Lower lobe of right lung (tissue), 2 donors: ENCODE data around the gene KRT40. TPM values are rescaled to one million over a fixed set of nuclear protein-coding genes. Genes with fewer than 3 reads are reported as not detected.

Source experiments
- ATAC-seq, 2 donors: fragments of 200-7000 bp; cut with Tn5 transposase; one replicate each; pipeline ENCODE4 v1.9.1; 2020 to 2022; ENCODE audit warnings: mild to moderate bottlenecking in 2 of 2, moderate library complexity in 2 of 2
- DNase-seq: peaks from one replicate; pipeline ENCODE4 v3.0.0-alpha.2; 2020
- H3K27ac ChIP-seq: fragments of 200-600 bp; one replicate; pipeline ENCODE4 v1.8.0; 2022
- H3K27me3 ChIP-seq: fragments of 200-600 bp; one replicate; pipeline ENCODE4 v1.8.0; 2022; ENCODE audit warnings: low read depth
- H3K36me3 ChIP-seq: fragments of 200-600 bp; one replicate; pipeline ENCODE4 v1.8.0; 2022; ENCODE audit warnings: mild to moderate bottlenecking
- H3K4me1 ChIP-seq: fragments of 200-600 bp; one replicate; pipeline ENCODE4 v1.8.0; 2022
- H3K4me3 ChIP-seq: fragments of 200-600 bp; one replicate; pipeline ENCODE4 v1.8.0; 2022; ENCODE audit warnings: mild to moderate bottlenecking
- H3K9me3 ChIP-seq: fragments of 200-600 bp; one replicate; pipeline ENCODE4 v1.8.0; 2022
- CTCF ChIP-seq: fragments of 200-600 bp; IDR thresholded peaks from one replicate; pipeline ENCODE4 v1.8.0; 2022; ENCODE audit warnings: antibody characterized with exemption, mild to moderate bottlenecking
- intact Hi-C: fragments of 100-400 bp; cut with DNase I; formaldehyde crosslinking; loops from one replicate; pipeline ENCODE4 v1.11.0; 2022
- long read RNA-seq: library from polyadenylated mRNA; unstranded; transcript quantifications from one replicate; pipeline ENCODE4 v2.0.0, GENCODE V29; 2021
- total RNA-seq: library from RNA; stranded (reverse); fragmentation: NEBNext Ultra II Directional; extraction: Animal tissue kit (Norgen Biotek cat#: 25700); gene quantifications from one replicate; pipeline ENCODE4 v1.2.1, GENCODE V29; 2021
- donor health status: DM: no; HTN: yes; CAD: no; lungs with severe emphysema.

Gene KRT40
- total RNA-seq = 0.27 TPM
- long read RNA-seq = 0 reads

- TF ChIP-seq CTCF = no peak
- no peak for DNase-seq
- Histone ChIP-seq H3K9me3 (no peaks in the 10 kb centered on the region), H3K36me3 (no peaks in the 10 kb centered on the region), H3K4me1 (no peaks in the 10 kb centered on the region), H3K27me3 (no peaks in the 10 kb centered on the region), H3K27ac (no peak within 1 kb of the TSS), H3K4me3 (no peak within 1 kb of the TSS)
- ATAC-seq = no peak
- intact Hi-C loops = no loop called here
Measured at GRCh38 chr17:40984226-40984625, at the start of gene KRT40. KRT40 (minus strand) TSS chr17:40984326; CDS start chr17:40984273, 53 bp downstream.

- no peak for TF ChIP-seq CTCF
- Histone ChIP-seq H3K27me3 (no peaks in the 10 kb centered on the region), H3K27ac (no peak within 1 kb of the TSS), H3K9me3 (no peaks in the 10 kb centered on the region), H3K4me3 (no peak within 1 kb of the TSS), H3K36me3 (no peaks in the 10 kb centered on the region), H3K4me1 (no peaks in the 10 kb centered on the region)
- ATAC-seq (no peak), DNase-seq (no peak)
- intact Hi-C loops = no loop called here
Measured at GRCh38 chr17:41029633-41030245, 45.6 kb upstream of the KRT40 start, which contains the start of gene KRTAP1-4. KRTAP1-4 (minus strand) TSS chr17:41030195; CDS start chr17:41030078, 117 bp downstream.

- Histone ChIP-seq H3K4me1 (no peaks in the 10 kb centered on the region), H3K36me3 (no peaks in the 10 kb centered on the region), H3K27ac (no peak within 1 kb of the TSS), H3K4me3 (no peak within 1 kb of the TSS), H3K9me3 (no peaks in the 10 kb centered on the region), H3K27me3 (no peaks in the 10 kb centered on the region)
- DNase-seq (no peak), ATAC-seq (no peak)
- intact Hi-C loops = no loop called here
- TF ChIP-seq CTCF = no peak
Measured at GRCh38 chr17:41026715-41027471, 42.8 kb upstream of the KRT40 start, which contains the start of gene KRTAP1-5. KRTAP1-5 (minus strand) TSS chr17:41027208; CDS start chr17:41027155, 53 bp downstream.

- no peaks in the 10 kb centered on the region for H3K9me3 ChIP-seq
- no peaks in the 10 kb centered on the region for H3K27me3 ChIP-seq
- H3K27ac ChIP-seq = no peak overlapping the region
- no peak for ATAC-seq
- no peaks in the 10 kb centered on the region for H3K4me1 ChIP-seq
- TF ChIP-seq CTCF = no peak
- no peak overlapping the region for H3K4me3 ChIP-seq
- no peaks in the 10 kb centered on the region for H3K36me3 ChIP-seq
- no peak for DNase-seq
- intact Hi-C loops = no loop called here
Measured at GRCh38 chr17:41024697-41025096, 40.6 kb upstream of the KRT40 start.

GRCh38 chr17:41020336-41020735, 36.2 kb upstream of the KRT40 start:
- no peaks in the 10 kb centered on the region for H3K36me3 ChIP-seq
- no peaks in the 10 kb centered on the region for H3K9me3 ChIP-seq
- intact Hi-C loops = no loop called here
- H3K4me3 ChIP-seq = no peak overlapping the region
- TF ChIP-seq CTCF = no peak
- H3K27ac ChIP-seq = no peak overlapping the region
- DNase-seq (no peak), ATAC-seq (no peak)
- H3K4me1 ChIP-seq = no peaks in the 10 kb centered on the region
- no peaks in the 10 kb centered on the region for H3K27me3 ChIP-seq
